Effector memory CD8-positive, alpha-beta T cell (primary cell): ENCODE results near the gene LDLRAD3.

Experiments used
- ATAC-seq: fragments of 150-1000 bp; cut with Tn5 transposase; replicated peaks from 2 replicates; pipeline ENCODE4 v1.10.0; 2021; ENCODE audit warnings: mild to moderate bottlenecking, moderate library complexity
- DNase-seq, 3 experiments: peaks; one replicate each; pipeline ENCODE4 v3.0.0; 2021
- H3K27ac Mint-ChIP-seq, 2 donors: one replicate each; pipeline ENCODE4 v1.8.0; 2022; ENCODE audit warnings: mild to moderate bottlenecking in 2 of 2, mixed read lengths in 2 of 2, moderate library complexity in 2 of 2
- H3K27me3 Mint-ChIP-seq, 2 donors: one replicate each; pipeline ENCODE4 v1.8.0; 2022; ENCODE audit warnings: mixed read lengths in 2 of 2
- H3K36me3 Mint-ChIP-seq: one replicate; pipeline ENCODE4 v1.8.0; 2022; ENCODE audit warnings: mild to moderate bottlenecking, moderate library complexity, mixed read lengths; ENCODE audit not compliant: insufficient read depth
- H3K4me1 Mint-ChIP-seq, 2 donors: one replicate each; pipeline ENCODE4 v1.8.0; 2022; ENCODE audit warnings: low read depth in 2 of 2, mixed read lengths in 2 of 2
- H3K4me3 Mint-ChIP-seq, 2 donors: one replicate each; pipeline ENCODE4 v1.8.0; 2022; ENCODE audit warnings: mild to moderate bottlenecking in 2 of 2, mixed read lengths in 2 of 2, moderate library complexity in 2 of 2
- H3K9me3 Mint-ChIP-seq, 2 donors: one replicate each; pipeline ENCODE4 v1.8.0; 2022; ENCODE audit warnings: mixed read lengths in 2 of 2

Gene LDLRAD3

GRCh38 chr11:35932681-35933319 is 11.1 kb upstream of the LDLRAD3 start:
- H3K27ac Mint-ChIP-seq, result no peak overlapping the region
- ATAC-seq (no peak), DNase-seq (no peak)
- no peak overlapping the region for H3K4me3 Mint-ChIP-seq
- no peaks in the 10 kb centered on the region for H3K4me1 Mint-ChIP-seq
- H3K27me3 Mint-ChIP-seq, result peaks cover 24 to 61% of the 10 kb centered on the region in 2 donors
- no peaks in the 10 kb centered on the region for H3K9me3 Mint-ChIP-seq
- no peaks in the 10 kb centered on the region for H3K36me3 Mint-ChIP-seq

DNA sequence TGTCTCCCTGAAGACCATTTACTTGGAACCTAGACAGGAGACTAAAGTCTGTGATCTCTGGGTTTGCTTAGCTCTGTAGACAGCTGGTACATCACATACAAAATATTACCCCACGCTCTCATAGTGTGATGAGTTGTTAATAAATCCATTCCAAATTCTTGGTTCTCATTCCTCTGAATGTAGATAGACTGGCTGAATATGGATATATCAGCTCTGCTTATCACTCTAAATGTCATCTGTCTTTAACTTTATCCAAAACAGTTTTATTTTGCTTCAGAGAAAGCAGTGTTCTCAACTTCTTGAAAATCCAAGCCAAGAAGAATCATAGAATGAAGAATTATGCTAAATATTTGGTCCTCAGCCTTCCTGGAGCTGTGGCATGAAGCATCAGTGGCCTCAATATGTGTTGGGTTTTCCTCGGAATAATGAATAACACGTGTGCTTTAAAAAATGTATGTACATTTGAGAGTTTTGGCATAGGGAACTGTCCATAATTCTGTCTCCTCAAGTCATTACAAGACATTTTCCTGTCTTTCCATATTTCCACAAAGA is 10.5 kb upstream of the LDLRAD3 start:
- H3K4me3 Mint-ChIP-seq, result no peak overlapping the region
- no peaks in the 10 kb centered on the region for H3K9me3 Mint-ChIP-seq
- H3K27ac Mint-ChIP-seq, result no peak overlapping the region
- H3K36me3 Mint-ChIP-seq, result no peaks in the 10 kb centered on the region
- H3K4me1 Mint-ChIP-seq, result no peaks in the 10 kb centered on the region
- DNase-seq, result no peak
- peaks cover 24 to 63% of the 10 kb centered on the region in 2 donors for H3K27me3 Mint-ChIP-seq
- no peak for ATAC-seq

GRCh38 chr11:35934271-35934670 is 9.6 kb upstream of the LDLRAD3 start:
- no peak for DNase-seq
- no peak for ATAC-seq
- Mint-ChIP-seq H3K9me3 (no peaks in the 10 kb centered on the region), H3K27me3 (peaks cover 31 to 66% of the 10 kb centered on the region in 2 donors), H3K36me3 (no peaks in the 10 kb centered on the region), H3K4me1 (no peaks in the 10 kb centered on the region), H3K27ac (no peak overlapping the region), H3K4me3 (no peak overlapping the region)

DNA sequence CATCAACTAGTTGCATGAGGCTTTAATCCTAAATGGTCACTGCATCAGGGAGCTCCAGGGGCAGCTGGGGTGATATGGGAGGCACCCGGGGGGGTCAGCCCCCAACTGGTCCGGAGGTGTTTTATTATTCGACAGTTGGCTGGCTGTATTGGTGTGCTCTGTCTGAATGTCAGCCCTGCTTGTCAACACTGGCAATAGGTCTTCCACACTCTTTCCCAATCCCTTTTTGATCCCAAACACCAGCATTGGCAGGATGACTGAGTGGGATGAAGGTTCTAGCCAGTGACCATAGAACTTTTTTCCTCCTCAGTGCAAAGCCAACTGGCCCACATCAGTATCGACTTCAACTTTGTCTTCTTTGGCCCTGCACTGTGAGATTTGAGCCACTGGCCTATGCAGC is 8.9 kb upstream of the LDLRAD3 start:
- no peaks in the 10 kb centered on the region for H3K4me1 Mint-ChIP-seq
- H3K9me3 Mint-ChIP-seq, result no peaks in the 10 kb centered on the region
- no peak overlapping the region for H3K27ac Mint-ChIP-seq
- H3K36me3 Mint-ChIP-seq, result no peaks in the 10 kb centered on the region
- ATAC-seq, result no peak
- no peak for DNase-seq
- no peak overlapping the region for H3K4me3 Mint-ChIP-seq
- H3K27me3 Mint-ChIP-seq, result peaks cover 38 to 63% of the 10 kb centered on the region in 2 donors

DNA sequence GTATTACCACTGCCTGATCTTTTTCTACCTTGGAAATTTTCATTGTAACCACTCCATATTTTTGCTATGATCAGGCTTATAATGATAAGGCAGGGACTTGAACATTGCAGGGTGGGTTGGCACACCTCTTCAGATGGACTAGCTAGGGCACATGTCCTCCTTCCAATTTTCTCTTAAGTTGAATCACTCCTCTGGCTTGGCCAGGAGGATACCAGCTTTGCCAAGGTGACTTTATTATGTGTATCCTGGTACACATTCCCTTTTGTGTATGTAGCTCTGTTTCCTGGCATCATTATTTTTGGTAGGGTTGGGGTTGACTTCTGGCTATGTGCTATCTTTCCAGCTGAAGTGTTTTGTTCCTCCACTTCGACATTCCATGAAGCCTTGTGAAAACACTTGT is 8.5 kb upstream of the LDLRAD3 start:
- Mint-ChIP-seq H3K4me1 (no peaks in the 10 kb centered on the region), H3K9me3 (no peaks in the 10 kb centered on the region), H3K27ac (no peak overlapping the region), H3K27me3 (peaks cover 39 to 63% of the 10 kb centered on the region in 2 donors), H3K36me3 (no peaks in the 10 kb centered on the region), H3K4me3 (no peak overlapping the region)
- ATAC-seq (no peak), DNase-seq (no peak)

DNA sequence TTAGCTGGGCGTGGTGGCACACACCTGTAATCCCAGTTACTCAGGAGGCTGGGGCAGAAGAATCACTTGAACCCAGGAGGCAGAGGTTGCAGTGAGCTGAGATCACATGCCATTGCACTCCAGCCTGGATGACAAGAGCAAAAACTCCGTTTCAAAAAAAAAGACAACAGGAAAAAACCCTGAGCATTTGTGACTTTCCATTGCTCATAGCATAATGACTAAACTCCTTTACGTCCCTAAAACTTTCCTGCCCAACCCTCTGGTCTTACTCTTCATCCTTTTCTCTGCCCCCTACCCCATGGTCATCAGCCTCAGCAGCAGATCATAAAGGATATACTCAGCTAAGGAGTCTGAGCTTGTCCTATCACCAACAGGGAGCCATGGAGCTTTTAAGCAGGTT is 6.8 kb upstream of the LDLRAD3 start:
- peaks cover 49 to 59% of the 10 kb centered on the region in 2 donors for H3K27me3 Mint-ChIP-seq
- ATAC-seq, result no peak
- H3K4me1 Mint-ChIP-seq, result no peaks in the 10 kb centered on the region

DNA sequence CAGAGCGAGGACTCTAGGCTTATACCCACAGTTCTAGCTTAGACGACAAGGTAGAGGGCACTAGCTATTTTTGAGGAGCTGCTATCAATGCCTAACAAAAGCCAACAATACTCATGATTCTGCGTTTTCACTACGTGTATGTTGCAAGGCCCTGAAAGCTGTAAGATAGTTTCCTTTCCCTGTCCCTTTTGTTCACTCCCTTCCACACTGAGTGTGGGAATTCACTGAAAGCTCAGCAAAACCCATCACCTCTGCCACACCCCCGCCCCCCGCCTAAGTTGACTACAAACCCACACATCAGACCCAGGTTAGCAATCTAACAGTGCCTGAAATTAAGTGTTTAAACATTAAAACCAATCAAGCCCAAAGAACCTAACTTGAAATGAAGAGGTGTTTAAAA is 6.2 kb upstream of the LDLRAD3 start:
- Mint-ChIP-seq H3K27me3 (peaks cover 52 to 60% of the 10 kb centered on the region in 2 donors), H3K4me1 (no peaks in the 10 kb centered on the region), H3K27ac (no peak overlapping the region), H3K4me3 (no peak overlapping the region), H3K9me3 (no peaks in the 10 kb centered on the region), H3K36me3 (no peaks in the 10 kb centered on the region)
- ATAC-seq (no peak), DNase-seq (no peak)

More for the DNA sequence above, 6.8 kb upstream of the LDLRAD3 start:
- no peak overlapping the region for H3K4me3 Mint-ChIP-seq
- H3K36me3 Mint-ChIP-seq, result no peaks in the 10 kb centered on the region
- H3K9me3 Mint-ChIP-seq, result no peaks in the 10 kb centered on the region
- DNase-seq, result no peak
- H3K27ac Mint-ChIP-seq, result no peak overlapping the region

DNA sequence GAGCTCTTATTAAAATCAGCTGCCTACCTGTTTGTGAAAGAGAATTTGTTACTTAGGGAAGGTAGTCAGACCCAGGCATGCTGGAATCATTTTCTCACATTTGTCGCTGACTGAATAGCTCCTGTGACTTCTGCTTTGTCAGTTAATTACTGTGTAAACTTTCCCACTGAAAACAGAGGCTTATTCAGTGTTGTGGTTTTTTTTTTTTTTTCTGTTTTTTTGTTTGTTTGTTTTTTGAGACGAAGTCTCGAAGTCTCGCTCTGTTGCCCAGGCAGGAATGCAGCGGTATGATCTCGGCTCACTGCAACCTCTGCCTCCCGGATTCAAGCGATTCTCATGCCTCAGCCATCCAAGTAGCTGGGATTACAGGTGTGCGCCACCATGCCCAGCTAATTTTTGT is 5.6 kb upstream of the LDLRAD3 start:
- no peaks in the 10 kb centered on the region for H3K9me3 Mint-ChIP-seq
- peaks cover 57 to 62% of the 10 kb centered on the region in 2 donors for H3K27me3 Mint-ChIP-seq
- H3K4me3 Mint-ChIP-seq, result no peak overlapping the region
- no peak overlapping the region for H3K27ac Mint-ChIP-seq
- DNase-seq, result no peak
- no peak for ATAC-seq
- H3K36me3 Mint-ChIP-seq, result no peaks in the 10 kb centered on the region
- peaks cover 0 to 1% of the 10 kb centered on the region in 2 donors for H3K4me1 Mint-ChIP-seq

GRCh38 chr11:35943309-35943708 is 553 bp upstream of the LDLRAD3 start:
- Mint-ChIP-seq H3K27ac (no peak overlapping the region), H3K9me3 (no peaks in the 10 kb centered on the region), H3K4me3 (peak overlapping the region; percentile 84 to 87), H3K4me1 (peaks cover 6 to 12% of the 10 kb centered on the region in 2 donors), H3K27me3 (peaks cover 71% of the 10 kb centered on the region in 2 donors), H3K36me3 (no peaks in the 10 kb centered on the region)
- ATAC-seq (no peak), DNase-seq (no peak)

DNA sequence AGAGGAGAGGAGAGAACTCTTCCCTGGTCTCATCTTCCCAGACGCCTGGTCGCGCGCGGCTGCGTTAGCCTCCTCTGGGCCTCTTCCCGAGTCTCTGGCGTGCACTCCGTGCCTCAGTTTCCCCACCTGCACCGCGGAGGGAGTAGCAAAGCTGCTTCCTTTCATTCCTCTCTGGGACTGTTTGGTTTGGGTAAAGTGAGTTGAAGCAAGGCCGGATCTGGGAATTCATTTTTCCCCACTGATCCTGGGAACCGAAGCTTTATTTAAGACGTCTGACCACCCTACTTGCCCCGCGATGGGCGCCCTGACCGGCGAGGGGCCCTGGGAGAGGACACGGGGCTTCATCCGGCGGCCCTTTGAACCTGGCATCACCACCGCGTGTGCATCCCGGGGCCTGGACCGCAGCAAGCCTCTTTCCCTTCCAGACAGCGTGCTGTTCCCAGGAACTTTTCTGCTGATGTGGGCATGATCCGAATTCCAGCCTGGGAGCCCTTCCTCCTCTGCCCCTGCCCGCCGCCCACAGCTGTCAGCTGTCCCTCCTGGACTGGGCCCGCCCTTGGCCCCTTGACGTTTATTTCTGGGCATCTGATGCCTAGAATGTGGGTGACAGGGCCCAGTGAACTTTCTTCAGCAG is 758 bp downstream of the LDLRAD3 start:
- Mint-ChIP-seq H3K4me1 (peaks cover 6 to 12% of the 10 kb centered on the region in 2 donors), H3K27me3 (peaks cover 66 to 75% of the 10 kb centered on the region in 2 donors), H3K4me3 (peak overlapping the region; percentile 67 to 75), H3K9me3 (no peaks in the 10 kb centered on the region), H3K36me3 (no peaks in the 10 kb centered on the region), H3K27ac (no peak overlapping the region)
- ATAC-seq (no peak), DNase-seq (no peak)

DNA sequence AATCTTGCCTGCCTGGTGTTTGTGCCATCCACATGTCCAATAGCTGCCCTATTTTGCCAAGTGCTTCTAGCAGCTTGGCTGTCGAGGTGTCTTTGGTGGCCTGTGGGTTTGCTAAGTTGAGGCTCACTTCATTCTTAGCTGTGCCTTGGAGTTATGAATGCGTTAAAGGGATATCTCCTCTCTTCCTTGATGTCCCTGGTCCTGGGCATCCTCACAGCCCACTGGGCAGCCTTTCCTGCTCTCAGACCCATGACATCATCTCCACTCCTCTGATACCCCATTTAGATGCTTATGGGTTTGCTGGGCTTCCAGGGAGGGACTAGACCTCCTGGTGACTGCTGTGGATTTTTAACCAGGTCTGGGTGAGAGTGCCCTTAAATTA is 1.3 kb downstream of the LDLRAD3 start:
- ATAC-seq (no peak), DNase-seq (no peak)
- no peak overlapping the region for H3K27ac Mint-ChIP-seq
- peaks cover 6 to 12% of the 10 kb centered on the region in 2 donors for H3K4me1 Mint-ChIP-seq
- H3K4me3 Mint-ChIP-seq, result peak overlapping the region; percentile 67 to 75
- peaks cover 62 to 80% of the 10 kb centered on the region in 2 donors for H3K27me3 Mint-ChIP-seq
- H3K9me3 Mint-ChIP-seq, result no peaks in the 10 kb centered on the region
- H3K36me3 Mint-ChIP-seq, result no peaks in the 10 kb centered on the region

- H3K36me3 Mint-ChIP-seq, result no peaks in the 10 kb centered on the region
- no peaks in the 10 kb centered on the region for H3K9me3 Mint-ChIP-seq
- H3K27ac Mint-ChIP-seq, result no peak overlapping the region
- no peak for DNase-seq
- no peak overlapping the region for H3K4me3 Mint-ChIP-seq
- peaks cover 60 to 86% of the 10 kb centered on the region in 2 donors for H3K27me3 Mint-ChIP-seq
- H3K4me1 Mint-ChIP-seq, result peaks cover 6 to 12% of the 10 kb centered on the region in 2 donors
- ATAC-seq, result no peak
Measured at GRCh38 chr11:35946766-35947165, 2.9 kb downstream of the LDLRAD3 start.

DNA sequence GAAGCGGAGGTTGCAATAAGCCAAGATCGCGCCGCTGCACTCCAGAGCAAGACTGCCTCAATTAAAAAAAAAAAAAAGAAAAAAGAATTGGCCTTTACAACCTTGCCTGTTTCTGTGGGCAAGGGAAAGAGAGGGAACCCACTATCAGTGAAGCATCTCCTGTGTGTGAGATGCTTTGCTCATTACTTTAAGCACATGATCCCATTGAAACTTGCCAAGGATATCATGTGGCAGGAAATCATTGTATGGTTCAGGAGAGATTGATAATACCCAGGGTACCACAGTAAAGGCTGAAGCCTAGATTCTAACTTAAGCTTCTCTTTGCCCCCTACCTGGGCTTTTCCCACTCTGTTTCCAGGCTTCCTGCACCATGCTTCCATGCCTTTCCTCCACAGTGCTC is 3.6 kb downstream of the LDLRAD3 start:
- H3K4me1 Mint-ChIP-seq, result peaks cover 6 to 12% of the 10 kb centered on the region in 2 donors
- ATAC-seq, result no peak
- no peak for DNase-seq
- no peaks in the 10 kb centered on the region for H3K36me3 Mint-ChIP-seq
- H3K27me3 Mint-ChIP-seq, result peaks cover 59 to 86% of the 10 kb centered on the region in 2 donors
- no peak overlapping the region for H3K4me3 Mint-ChIP-seq
- no peak overlapping the region for H3K27ac Mint-ChIP-seq
- no peaks in the 10 kb centered on the region for H3K9me3 Mint-ChIP-seq

DNA sequence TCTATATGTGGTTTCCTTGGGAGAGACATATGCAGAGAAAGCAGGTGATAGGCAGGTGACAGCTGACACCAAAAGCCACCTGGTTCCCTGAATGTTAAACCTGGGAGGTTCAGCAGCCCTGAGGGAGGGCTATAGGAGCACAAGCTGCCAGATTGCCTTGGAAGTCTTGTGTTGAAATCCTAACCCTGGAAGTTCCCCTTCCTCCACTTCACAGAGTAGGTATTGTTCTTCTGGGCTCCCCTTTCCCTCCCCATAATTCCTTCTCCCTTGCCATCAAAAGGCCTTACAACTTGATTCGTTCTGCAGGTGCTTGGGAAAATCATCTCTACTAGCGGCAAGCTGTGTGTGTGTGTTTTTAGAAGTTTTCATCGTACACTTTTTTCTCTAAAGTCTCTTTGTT is 5.4 kb downstream of the LDLRAD3 start:
- Mint-ChIP-seq H3K4me1 (peaks cover 0 to 7% of the 10 kb centered on the region in 2 donors), H3K4me3 (no peak overlapping the region), H3K36me3 (no peaks in the 10 kb centered on the region), H3K27ac (no peak overlapping the region), H3K27me3 (peaks cover 44 to 69% of the 10 kb centered on the region in 2 donors), H3K9me3 (no peaks in the 10 kb centered on the region)
- no peak for DNase-seq
- no peak for ATAC-seq
